Measurements from ENCODE around the gene DRICH1.

GRCh38 chr22:23578306-23578705 is 53.8 kb downstream of the DRICH1 start:
- no peak for TF ChIP-seq ZNF138 (CRISPR knock-in tag; conservative IDR thresholded peaks at IDR 0.05)
- TF ChIP-seq ZBTB21 (CRISPR knock-in tag; IDR thresholded peaks at IDR 0.05; ENCODE audit: borderline replicate concordance) = no peak
- TF ChIP-seq CTCF (IDR thresholded peaks at IDR 0.05) = no peak
- no peak for TF ChIP-seq MYBL2 (CRISPR knock-in tag; IDR thresholded peaks at IDR 0.05)
- no peak for TF ChIP-seq MAX (CRISPR knock-in tag; IDR thresholded peaks at IDR 0.05)
